Stomach smooth muscle (tissue), 2 donors: ENCODE results near the gene AKAP6.
"Not testable (repeated sequence)": the region's sequence is repeated elsewhere in the genome, so short reads cannot be mapped to it uniquely, and the experiment has no call there.

Experiments
- H3K27ac ChIP-seq: one replicate; pipeline ENCODE4 v1.7.0; 2013; ENCODE audit warnings: mild to moderate bottlenecking, low read length, inconsistent platforms
- H3K27me3 ChIP-seq, 2 donors: one replicate each; pipeline ENCODE4 v1.7.0; 2013; ENCODE audit warnings: low read length in 2 of 2; ENCODE audit not compliant: insufficient read depth in 2 of 2, control insufficient read depth in 1 of 2
- H3K36me3 ChIP-seq, 2 donors: one replicate each; pipeline ENCODE4 v1.7.0; 2013; ENCODE audit warnings: low read length in 2 of 2; ENCODE audit not compliant: control insufficient read depth in 2 of 2, insufficient read depth in 2 of 2
- H3K4me1 ChIP-seq: one replicate; pipeline ENCODE4 v1.7.0; 2013; ENCODE audit warnings: low read length; ENCODE audit not compliant: control insufficient read depth, insufficient read depth
- H3K4me3 ChIP-seq, 2 donors: one replicate each; pipeline ENCODE4 v1.7.0; 2013; ENCODE audit warnings: low read length in 2 of 2
- H3K9ac ChIP-seq, 2 donors: one replicate each; pipeline ENCODE4 v1.7.0; 2013; ENCODE audit warnings: low read length in 2 of 2, mild to moderate bottlenecking in 1 of 2
- H3K9me3 ChIP-seq, 2 donors: one replicate each; pipeline ENCODE4 v1.7.0; 2013; ENCODE audit warnings: low read length in 2 of 2; ENCODE audit not compliant: control insufficient read depth in 2 of 2
- donor health status: healthy.
- donor health status: Pancreatic carcinoma.

AKAP6 gene

GRCh38 chr14:32583427-32583826 is 254.3 kb downstream of the AKAP6 start:
- not testable (repeated sequence) for H3K4me3 ChIP-seq, H3K36me3 ChIP-seq

GRCh38 chr14:32584079-32584478 is 255.0 kb downstream of the AKAP6 start:
- no peak overlapping the region for H3K27ac ChIP-seq
- no peaks in the 10 kb centered on the region for H3K36me3 ChIP-seq
- H3K4me1 ChIP-seq: no peaks in the 10 kb centered on the region
- no peak overlapping the region for H3K9ac ChIP-seq
- H3K9me3 ChIP-seq: peaks cover 4 to 7% of the 10 kb centered on the region in 2 donors
- H3K27me3 ChIP-seq: no peaks in the 10 kb centered on the region
- H3K4me3 ChIP-seq: no peak overlapping the region

More at GRCh38 chr14:32583427-32583826, 254.3 kb downstream of the AKAP6 start:
- not testable (repeated sequence) for H3K9me3 ChIP-seq, H3K27me3 ChIP-seq, H3K9ac ChIP-seq, H3K27ac ChIP-seq, H3K4me1 ChIP-seq

GRCh38 chr14:32587461-32587860 is 258.4 kb downstream of the AKAP6 start:
- no peaks in the 10 kb centered on the region for H3K4me1 ChIP-seq
- peaks cover 4 to 7% of the 10 kb centered on the region in 2 donors for H3K9me3 ChIP-seq
- H3K27me3 ChIP-seq: no peaks in the 10 kb centered on the region
- H3K27ac ChIP-seq: no peak overlapping the region
- H3K9ac ChIP-seq: no peak overlapping the region
- no peaks in the 10 kb centered on the region for H3K36me3 ChIP-seq
- H3K4me3 ChIP-seq: no peak overlapping the region

- H3K4me1 ChIP-seq: no peaks in the 10 kb centered on the region
- H3K27ac ChIP-seq: no peak overlapping the region
- peaks cover 4 to 7% of the 10 kb centered on the region in 2 donors for H3K9me3 ChIP-seq
- H3K36me3 ChIP-seq: no peaks in the 10 kb centered on the region
- no peak overlapping the region for H3K4me3 ChIP-seq
- H3K27me3 ChIP-seq: no peaks in the 10 kb centered on the region
- no peak overlapping the region for H3K9ac ChIP-seq
Observed at GRCh38 chr14:32588448-32589320, 259.6 kb downstream of the AKAP6 start.

- no peaks in the 10 kb centered on the region for H3K36me3 ChIP-seq
- peaks cover 4 to 7% of the 10 kb centered on the region in 2 donors for H3K9me3 ChIP-seq
- no peaks in the 10 kb centered on the region for H3K27me3 ChIP-seq
- no peak overlapping the region for H3K27ac ChIP-seq
- H3K4me3 ChIP-seq: no peak overlapping the region
- H3K4me1 ChIP-seq: no peaks in the 10 kb centered on the region
- no peak overlapping the region for H3K9ac ChIP-seq
Observed at GRCh38 chr14:32590157-32590556, 261.1 kb downstream of the AKAP6 start.

GRCh38 chr14:32593290-32593942 is 264.3 kb downstream of the AKAP6 start:
- no peaks in the 10 kb centered on the region for H3K4me1 ChIP-seq
- no peaks in the 10 kb centered on the region for H3K36me3 ChIP-seq
- H3K27me3 ChIP-seq: no peaks in the 10 kb centered on the region
- H3K27ac ChIP-seq: no peak overlapping the region
- peaks cover 0 to under 1% of the 10 kb centered on the region in 2 donors for H3K9me3 ChIP-seq
- no peak overlapping the region for H3K9ac ChIP-seq
- no peak overlapping the region for H3K4me3 ChIP-seq

GRCh38 chr14:32594766-32595165 is 265.7 kb downstream of the AKAP6 start:
- Histone ChIP-seq H3K27ac (no peak overlapping the region), H3K4me1 (no peaks in the 10 kb centered on the region)

GRCh38 chr14:32595497-32595896 is 266.4 kb downstream of the AKAP6 start:
- no peak overlapping the region for H3K4me3 ChIP-seq
- no peak overlapping the region for H3K27ac ChIP-seq
- H3K4me1 ChIP-seq: no peaks in the 10 kb centered on the region
- H3K9me3 ChIP-seq: no peaks in the 10 kb centered on the region
- H3K9ac ChIP-seq: no peak overlapping the region
- H3K27me3 ChIP-seq: no peaks in the 10 kb centered on the region
- H3K36me3 ChIP-seq: no peaks in the 10 kb centered on the region

More at GRCh38 chr14:32594766-32595165, 265.7 kb downstream of the AKAP6 start:
- Histone ChIP-seq H3K27me3 (no peaks in the 10 kb centered on the region), H3K36me3 (no peaks in the 10 kb centered on the region), H3K9me3 (no peaks in the 10 kb centered on the region), H3K4me3 (no peak overlapping the region), H3K9ac (no peak overlapping the region)

GRCh38 chr14:32596390-32596789 is 267.3 kb downstream of the AKAP6 start:
- no peak overlapping the region for H3K4me3 ChIP-seq
- H3K27me3 ChIP-seq: no peaks in the 10 kb centered on the region
- H3K9ac ChIP-seq: no peak overlapping the region
- no peaks in the 10 kb centered on the region for H3K9me3 ChIP-seq
- H3K4me1 ChIP-seq: no peaks in the 10 kb centered on the region
- no peaks in the 10 kb centered on the region for H3K36me3 ChIP-seq
- H3K27ac ChIP-seq: no peak overlapping the region

- Histone ChIP-seq H3K27me3 (no peaks in the 10 kb centered on the region), H3K4me3 (no peak overlapping the region), H3K36me3 (no peaks in the 10 kb centered on the region), H3K27ac (no peak overlapping the region), H3K9me3 (no peaks in the 10 kb centered on the region), H3K4me1 (peaks cover 9% of the 10 kb centered on the region), H3K9ac (no peak overlapping the region)
Observed at GRCh38 chr14:32597771-32598170, 268.7 kb downstream of the AKAP6 start.

GRCh38 chr14:32601069-32601468 is 272.0 kb downstream of the AKAP6 start:
- H3K9ac ChIP-seq: no peak overlapping the region
- no peak overlapping the region for H3K4me3 ChIP-seq
- no peaks in the 10 kb centered on the region for H3K36me3 ChIP-seq
- peaks cover 9% of the 10 kb centered on the region for H3K4me1 ChIP-seq
- H3K27me3 ChIP-seq: no peaks in the 10 kb centered on the region
- H3K9me3 ChIP-seq: no peaks in the 10 kb centered on the region
- no peak overlapping the region for H3K27ac ChIP-seq
